SK-N-SH treated with all-trans-retinoic acid at 6 μM for 48 hours (cell line): ENCODE data around the gene JMJD1C.
A peak's percentile ranks its signal among the peaks of the same experiment; 100 is the strongest.

ENCODE experiments used
- ATAC-seq: fragments of 200-7000 bp; cut with Tn5 transposase; 3 replicates; pipeline ENCODE4 v1.9.1; 2020; ENCODE audit warnings: mild to moderate bottlenecking, moderate library complexity
- ARNTL ChIP-seq: fragments of 450-650 bp; formaldehyde crosslinking; IDR thresholded peaks from 2 replicates; pipeline ENCODE4 v1.5.0; 2020; ENCODE audit warnings: low read depth, mild to moderate bottlenecking, moderate library complexity, borderline replicate concordance
- BACH2 ChIP-seq: fragments of 250-450 bp; sonication (Bioruptor Pico); IDR thresholded peaks from 2 replicates; pipeline ENCODE4 v1.9.0; 2021; ENCODE audit warnings: mild to moderate bottlenecking, borderline replicate concordance
- CSDC2 ChIP-seq: fragments of 250-450 bp; sonication (Bioruptor Pico); IDR thresholded peaks from 2 replicates; pipeline ENCODE4 v1.5.0; 2020; ENCODE audit warnings: mild to moderate bottlenecking, moderate library complexity
- ESRRG ChIP-seq: fragments of 250-450 bp; sonication (Bioruptor Pico); IDR thresholded peaks from 2 replicates; pipeline ENCODE4 v1.6.1; 2021; ENCODE audit warnings: mild to moderate bottlenecking
- GLIS3 ChIP-seq: fragments of 250-450 bp; sonication (Bioruptor Pico); IDR thresholded peaks from 2 replicates; pipeline ENCODE4 v1.5.0; 2020; ENCODE audit warnings: mild to moderate bottlenecking, moderate library complexity
- ISL1 ChIP-seq: fragments of 250-450 bp; sonication (Bioruptor Pico); IDR thresholded peaks from 2 replicates; pipeline ENCODE4 v2.1.2; 2022; ENCODE audit warnings: mild to moderate bottlenecking, moderate library complexity
- OSR1 ChIP-seq: fragments of 250-450 bp; sonication (Bioruptor Pico); IDR thresholded peaks from 2 replicates; pipeline ENCODE4 v1.8.0; 2022; ENCODE audit warnings: moderate library complexity, mild to moderate bottlenecking, inconsistent platforms
- POU6F1 ChIP-seq: fragments of 250-450 bp; sonication (Bioruptor Pico); IDR thresholded peaks from 2 replicates; pipeline ENCODE4 v1.8.0; 2021; ENCODE audit warnings: low read depth, mild to moderate bottlenecking, moderate library complexity, borderline replicate concordance
- RARB ChIP-seq: fragments of 250-450 bp; sonication (Bioruptor Pico); IDR thresholded peaks from 2 replicates; pipeline ENCODE4 v1.8.0; 2021; ENCODE audit warnings: mild to moderate bottlenecking, moderate library complexity
- SNAI2 ChIP-seq: fragments of 250-450 bp; sonication (Bioruptor Pico); IDR thresholded peaks from 2 replicates; pipeline ENCODE4 v1.5.0; 2020; ENCODE audit warnings: mild to moderate bottlenecking, moderate library complexity
- TCF4 ChIP-seq: fragments of 250-450 bp; sonication (Bioruptor Pico); IDR thresholded peaks from 2 replicates; pipeline ENCODE4 v1.8.0; 2021; ENCODE audit warnings: mild to moderate bottlenecking, moderate library complexity, borderline replicate concordance
- TOX ChIP-seq: fragments of 250-450 bp; sonication (Bioruptor Pico); IDR thresholded peaks from 2 replicates; pipeline ENCODE4 v1.8.0; 2021; ENCODE audit warnings: mild to moderate bottlenecking, moderate library complexity, borderline replicate concordance
- ZC3H10 ChIP-seq: fragments of 250-450 bp; sonication (Bioruptor Pico); IDR thresholded peaks from 2 replicates; pipeline ENCODE4 v1.5.1; 2021; ENCODE audit warnings: mild to moderate bottlenecking, moderate library complexity
- ZFP3 ChIP-seq: fragments of 250-450 bp; sonication (Bioruptor Pico); IDR thresholded peaks from 2 replicates; pipeline ENCODE4 v1.5.0; 2020; ENCODE audit warnings: mild to moderate bottlenecking, moderate library complexity
- ZFP30 ChIP-seq: fragments of 450-650 bp; formaldehyde crosslinking; IDR thresholded peaks from 2 replicates; pipeline ENCODE4 v1.5.0; 2022; ENCODE audit warnings: mild to moderate bottlenecking, moderate library complexity
- ZNF565 ChIP-seq: fragments of 450-650 bp; formaldehyde crosslinking; conservative IDR thresholded peaks from 2 replicates; pipeline ENCODE4 v1.5.0; 2020; ENCODE audit warnings: low read depth, mild to moderate bottlenecking, moderate library complexity
- ZNF8 ChIP-seq: fragments of 450-650 bp; formaldehyde crosslinking; IDR thresholded peaks from 2 replicates; pipeline ENCODE4 v1.5.0; 2020; ENCODE audit warnings: mild to moderate bottlenecking, moderate library complexity
- TF ChIP-seq, protein P1 (sequence below): fragments of 250-450 bp; sonication (Bioruptor Pico); IDR thresholded peaks from 2 replicates; pipeline ENCODE4 v1.5.1; 2021; ENCODE audit warnings: mild to moderate bottlenecking, moderate library complexity
- TF ChIP-seq, protein P2 (sequence below): fragments of 250-450 bp; sonication (Bioruptor Pico); IDR thresholded peaks from 2 replicates; pipeline ENCODE4 v1.8.0; 2020; ENCODE audit warnings: mild to moderate bottlenecking, moderate library complexity, borderline replicate concordance
- TF ChIP-seq, protein P3 (sequence below): fragments of 250-450 bp; sonication (Bioruptor Pico); IDR thresholded peaks from 2 replicates; pipeline ENCODE4 v1.5.1; 2020; ENCODE audit warnings: low read depth, mild to moderate bottlenecking, moderate library complexity

JMJD1C gene

DNA sequence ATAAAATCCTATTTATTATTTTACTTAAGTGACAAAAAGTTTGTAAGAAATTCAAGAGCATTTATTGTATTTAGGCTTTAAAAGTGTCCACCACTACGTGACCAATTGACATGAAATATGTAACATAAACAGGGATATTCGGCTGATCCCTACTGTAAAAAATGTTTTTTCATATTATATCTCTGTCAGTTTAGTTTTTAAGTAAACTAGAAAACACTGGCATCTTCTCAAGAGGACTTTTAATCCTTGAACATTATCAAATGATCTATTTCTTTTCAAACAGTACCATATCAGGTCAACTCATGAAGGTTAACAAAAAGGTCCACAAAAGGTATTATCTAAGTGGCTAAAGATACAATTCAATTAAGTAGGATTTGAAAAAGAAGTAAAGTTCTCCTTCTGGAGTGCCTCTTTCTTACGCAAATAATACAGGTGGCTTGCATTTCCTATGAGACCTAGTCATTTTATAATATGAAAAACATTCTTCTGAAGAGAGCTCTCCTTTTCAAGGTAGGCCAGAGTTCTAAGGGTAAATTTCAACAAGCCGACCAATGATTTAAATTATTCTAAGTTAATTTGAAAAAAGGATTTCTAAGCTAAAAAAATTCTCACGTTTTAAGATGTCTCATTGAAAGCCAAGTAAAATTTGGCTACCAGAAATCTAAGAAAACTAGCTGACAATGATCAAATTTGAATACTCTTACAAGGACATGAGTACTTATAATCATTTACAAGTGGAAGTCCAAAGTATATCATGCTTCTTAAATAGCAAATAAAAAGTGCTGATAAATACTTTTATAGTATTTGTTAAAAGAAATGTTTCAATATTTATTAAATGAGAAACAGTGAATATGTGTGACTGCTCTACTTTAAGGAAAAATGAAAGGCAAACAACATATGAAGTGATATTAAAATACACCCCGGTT, 199.1 kb downstream of the JMJD1C start:
- no peak for ATAC-seq

DNA sequence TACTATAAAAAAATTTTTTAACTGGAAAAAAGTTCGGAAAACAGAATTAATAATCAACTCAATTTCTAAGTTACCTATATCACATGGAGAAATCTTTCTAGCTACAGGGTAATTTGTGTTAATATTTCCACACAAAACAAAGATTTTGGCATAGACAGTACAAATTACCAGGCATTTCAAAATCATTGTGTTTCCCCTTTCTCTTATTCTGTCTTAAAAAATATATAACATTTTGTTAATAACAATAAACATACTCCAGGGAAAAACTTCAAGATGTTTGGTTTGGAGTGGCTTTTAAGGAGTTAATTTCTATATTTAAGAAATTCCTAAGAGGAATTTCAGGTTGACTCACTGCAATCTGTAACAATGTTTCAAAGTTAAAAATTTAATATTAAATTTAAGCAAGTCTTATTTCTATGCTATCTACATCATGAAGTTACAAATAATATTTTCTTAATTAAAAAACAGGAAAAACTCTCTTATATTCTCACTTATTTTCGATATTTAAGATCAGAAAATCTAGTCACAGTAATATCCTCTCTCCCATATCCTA, 200.0 kb downstream of the JMJD1C start:
- ATAC-seq, result no peak
- TF ChIP-seq ISL1 (CRISPR knock-in tag) (no peak), BACH2 (CRISPR knock-in tag) (no peak), SNAI2 (CRISPR knock-in tag) (no peak), ZFP30 (no peak), TCF4 (no peak), ZFP3 (CRISPR knock-in tag) (no peak), ZC3H10 (CRISPR knock-in tag) (no peak), ARNTL (no peak), ZNF8 (CRISPR knock-in tag) (no peak), TOX (CRISPR knock-in tag) (no peak), OSR1 (CRISPR knock-in tag) (no peak), CSDC2 (no peak)
- TF ChIP-seq, protein P1, sequence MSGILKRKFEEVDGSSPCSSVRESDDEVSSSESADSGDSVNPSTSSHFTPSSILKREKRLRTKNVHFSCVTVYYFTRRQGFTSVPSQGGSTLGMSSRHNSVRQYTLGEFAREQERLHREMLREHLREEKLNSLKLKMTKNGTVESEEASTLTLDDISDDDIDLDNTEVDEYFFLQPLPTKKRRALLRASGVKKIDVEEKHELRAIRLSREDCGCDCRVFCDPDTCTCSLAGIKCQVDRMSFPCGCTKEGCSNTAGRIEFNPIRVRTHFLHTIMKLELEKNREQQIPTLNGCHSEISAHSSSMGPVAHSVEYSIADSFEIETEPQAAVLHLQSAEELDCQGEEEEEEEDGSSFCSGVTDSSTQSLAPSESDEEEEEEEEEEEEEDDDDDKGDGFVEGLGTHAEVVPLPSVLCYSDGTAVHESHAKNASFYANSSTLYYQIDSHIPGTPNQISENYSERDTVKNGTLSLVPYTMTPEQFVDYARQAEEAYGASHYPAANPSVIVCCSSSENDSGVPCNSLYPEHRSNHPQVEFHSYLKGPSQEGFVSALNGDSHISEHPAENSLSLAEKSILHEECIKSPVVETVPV (CRISPR knock-in tag), result no peak
- TF ChIP-seq, protein P2, sequence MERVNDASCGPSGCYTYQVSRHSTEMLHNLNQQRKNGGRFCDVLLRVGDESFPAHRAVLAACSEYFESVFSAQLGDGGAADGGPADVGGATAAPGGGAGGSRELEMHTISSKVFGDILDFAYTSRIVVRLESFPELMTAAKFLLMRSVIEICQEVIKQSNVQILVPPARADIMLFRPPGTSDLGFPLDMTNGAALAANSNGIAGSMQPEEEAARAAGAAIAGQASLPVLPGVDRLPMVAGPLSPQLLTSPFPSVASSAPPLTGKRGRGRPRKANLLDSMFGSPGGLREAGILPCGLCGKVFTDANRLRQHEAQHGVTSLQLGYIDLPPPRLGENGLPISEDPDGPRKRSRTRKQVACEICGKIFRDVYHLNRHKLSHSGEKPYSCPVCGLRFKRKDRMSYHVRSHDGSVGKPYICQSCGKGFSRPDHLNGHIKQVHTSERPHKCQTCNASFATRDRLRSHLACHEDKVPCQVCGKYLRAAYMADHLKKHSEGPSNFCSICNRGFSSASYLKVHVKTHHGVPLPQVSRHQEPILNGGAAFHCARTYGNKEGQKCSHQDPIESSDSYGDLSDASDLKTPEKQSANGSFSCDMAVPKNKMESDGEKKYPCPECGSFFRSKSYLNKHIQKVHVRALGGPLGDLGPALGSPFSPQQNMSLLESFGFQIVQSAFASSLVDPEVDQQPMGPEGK (CRISPR knock-in tag), result no peak
- TF ChIP-seq, protein P3, sequence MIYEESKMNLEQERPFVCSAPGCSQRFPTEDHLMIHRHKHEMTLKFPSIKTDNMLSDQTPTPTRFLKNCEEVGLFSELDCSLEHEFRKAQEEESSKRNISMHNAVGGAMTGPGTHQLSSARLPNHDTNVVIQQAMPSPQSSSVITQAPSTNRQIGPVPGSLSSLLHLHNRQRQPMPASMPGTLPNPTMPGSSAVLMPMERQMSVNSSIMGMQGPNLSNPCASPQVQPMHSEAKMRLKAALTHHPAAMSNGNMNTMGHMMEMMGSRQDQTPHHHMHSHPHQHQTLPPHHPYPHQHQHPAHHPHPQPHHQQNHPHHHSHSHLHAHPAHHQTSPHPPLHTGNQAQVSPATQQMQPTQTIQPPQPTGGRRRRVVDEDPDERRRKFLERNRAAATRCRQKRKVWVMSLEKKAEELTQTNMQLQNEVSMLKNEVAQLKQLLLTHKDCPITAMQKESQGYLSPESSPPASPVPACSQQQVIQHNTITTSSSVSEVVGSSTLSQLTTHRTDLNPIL (CRISPR knock-in tag), result no peak

More for the DNA sequence above, 199.1 kb downstream of the JMJD1C start:
- TF ChIP-seq ZNF8 (CRISPR knock-in tag) (no peak), CSDC2 (no peak), ESRRG (CRISPR knock-in tag) (no peak), ZNF565 (no peak), ISL1 (CRISPR knock-in tag) (no peak)
- TF ChIP-seq, protein P3 (CRISPR knock-in tag), result no peak

DNA sequence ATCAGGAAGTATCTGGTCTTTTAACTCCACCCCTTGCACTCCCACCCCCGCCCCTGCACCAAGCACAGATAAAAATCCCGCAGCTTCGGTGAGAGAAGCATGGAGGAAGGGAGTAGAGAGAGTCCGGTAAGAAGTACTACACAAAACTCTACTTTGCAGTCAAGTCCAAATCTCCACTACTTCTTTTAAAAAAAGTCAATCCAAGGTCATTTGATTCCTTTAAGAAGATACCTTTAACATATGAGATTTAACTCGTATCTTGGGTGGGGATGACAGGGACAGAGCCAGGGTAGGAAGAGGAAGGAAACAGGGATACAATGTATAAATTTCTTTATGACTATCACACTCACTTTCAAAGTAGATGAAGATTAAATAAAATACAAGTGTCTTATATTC, 200.6 kb downstream of the JMJD1C start:
- TF ChIP-seq ZNF8 (CRISPR knock-in tag) (no peak), GLIS3 (no peak), OSR1 (CRISPR knock-in tag) (no peak), CSDC2 (no peak), SNAI2 (CRISPR knock-in tag) (no peak), ZNF565 (no peak), ARNTL (no peak), TOX (CRISPR knock-in tag) (no peak), POU6F1 (CRISPR knock-in tag) (no peak), ISL1 (CRISPR knock-in tag) (no peak), RARB (CRISPR knock-in tag) (no peak)
- TF ChIP-seq, protein P1 (CRISPR knock-in tag), result no peak
- peak; percentile 30; the same call in 1 of the 3 replicates for ATAC-seq
